ENCODE measurements around the gene CKAP5. TPM values are rescaled to one million over a fixed set of nuclear protein-coding genes. Genes with fewer than 3 reads are reported as not detected.

Gene CKAP5
- total RNA-seq, 2 experiments from 2014 or later = 161 to 243 TPM

GRCh38 chr11:46745995-46746394 lies 100.1 kb downstream of the CKAP5 start:
- H3K4me1 ChIP-seq (ENCODE audit: insufficient read depth, low read length, poor library complexity, severe bottlenecking) = no peaks in the 10 kb centered on the region
- no peak for TF ChIP-seq CTCF (conservative IDR thresholded peaks at IDR 0.05; ENCODE audit: low read length)
- no peak for TF ChIP-seq EZH2phosphoT487 (IDR thresholded peaks at IDR 0.05; ENCODE audit: borderline replicate concordance, low read depth, low read length)
- no peaks in the 10 kb centered on the region for H3K79me2 ChIP-seq (ENCODE audit: insufficient read depth, low read depth, low read length)
- H3K36me3 ChIP-seq (ENCODE audit: insufficient read depth, low read length) = peaks cover 94% of the 10 kb centered on the region
- H3K27ac ChIP-seq (ENCODE audit: low read depth, low read length, poor library complexity, severe bottlenecking) = no peak overlapping the region
- POLR2A ChIA-PET = interaction anchor here (0.6 kb wide), 1 partner anchor 232 kb away, joined by 3 read pairs; no protein-coding TSS in a partner anchor
- no TSS peak for BruUV-seq (replicated peaks)
- no peaks in the 10 kb centered on the region for H3K9me2 ChIP-seq (ENCODE audit: insufficient read depth, low read length)
- H3K9me3 ChIP-seq (ENCODE audit: low read length) = no peaks in the 10 kb centered on the region
- H3K4me3 ChIP-seq (ENCODE audit: low read depth, low read length, poor library complexity, severe bottlenecking) = no peak overlapping the region
- H2AFZ ChIP-seq (ENCODE audit: low read length) = no peak overlapping the region
- intact Hi-C loops (cut with micrococcal nuclease; ENCODE audit: unreplicated experiment) = loop anchor here (5.0 kb wide), 1 partner anchor 41 kb away; no protein-coding TSS in a partner anchor
- DNase-seq (ENCODE audit: low spot score) = no peak
- H4K20me1 ChIP-seq (ENCODE audit: insufficient read depth, low read length) = no peaks in the 10 kb centered on the region
- H3K4me2 ChIP-seq (ENCODE audit: low read length) = no peak overlapping the region
- CTCF ChIA-PET (ENCODE audit: unreplicated experiment) = no interaction called here

- Histone ChIP-seq H3K4me1 (ENCODE audit: insufficient read depth, low read length, poor library complexity, severe bottlenecking) (no peaks in the 10 kb centered on the region), H3K4me3 (ENCODE audit: low read depth, low read length, poor library complexity, severe bottlenecking) (no peak overlapping the region), H2AFZ (ENCODE audit: low read length) (no peak overlapping the region), H3K9me3 (ENCODE audit: low read length) (no peaks in the 10 kb centered on the region), H3K4me2 (ENCODE audit: low read length) (no peak overlapping the region), H3K79me2 (ENCODE audit: insufficient read depth, low read depth, low read length) (no peaks in the 10 kb centered on the region), H3K9me2 (ENCODE audit: insufficient read depth, low read length) (no peaks in the 10 kb centered on the region), H4K20me1 (ENCODE audit: insufficient read depth, low read length) (no peaks in the 10 kb centered on the region), H3K36me3 (ENCODE audit: insufficient read depth, low read length) (peaks cover 92% of the 10 kb centered on the region), H3K27ac (ENCODE audit: low read depth, low read length, poor library complexity, severe bottlenecking) (no peak overlapping the region)
- no TSS peak for BruUV-seq (replicated peaks)
- DNase-seq (ENCODE audit: low spot score) = no peak
- POLR2A ChIA-PET = no interaction called here
- TF ChIP-seq CTCF (conservative IDR thresholded peaks at IDR 0.05; ENCODE audit: low read length) = no peak
- intact Hi-C loops (cut with micrococcal nuclease; ENCODE audit: unreplicated experiment) = loop anchor here (5.0 kb wide), 1 partner anchor 42 kb away; no protein-coding TSS in a partner anchor
- CTCF ChIA-PET (ENCODE audit: unreplicated experiment) = no interaction called here
Observed at GRCh38 chr11:46745328-46745727, 100.8 kb downstream of the CKAP5 start.

- H2AFZ ChIP-seq (ENCODE audit: low read length) = no peak overlapping the region
- H3K4me1 ChIP-seq (ENCODE audit: insufficient read depth, low read length, poor library complexity, severe bottlenecking) = no peaks in the 10 kb centered on the region
- BruUV-seq (replicated peaks) = TSS peak; percentile 65
- peaks cover 92% of the 10 kb centered on the region for H3K36me3 ChIP-seq (ENCODE audit: insufficient read depth, low read length)
- DNase-seq (ENCODE audit: low spot score) = no peak
- ChIA-PET POLR2A (interaction anchor here (0.6 to 0.9 kb wide), 2 partner anchors 9 to 226 kb away, joined by 3 to 5 read pairs; no protein-coding TSS in a partner anchor), CTCF (ENCODE audit: unreplicated experiment) (no interaction called here)
- no peak overlapping the region for H3K4me3 ChIP-seq (ENCODE audit: low read depth, low read length, poor library complexity, severe bottlenecking)
- no peaks in the 10 kb centered on the region for H4K20me1 ChIP-seq (ENCODE audit: insufficient read depth, low read length)
- no peak overlapping the region for H3K27ac ChIP-seq (ENCODE audit: low read depth, low read length, poor library complexity, severe bottlenecking)
- no peaks in the 10 kb centered on the region for H3K9me2 ChIP-seq (ENCODE audit: insufficient read depth, low read length)
- no peak overlapping the region for H3K4me2 ChIP-seq (ENCODE audit: low read length)
- no peak for TF ChIP-seq CTCF (conservative IDR thresholded peaks at IDR 0.05; ENCODE audit: low read length)
- H3K9me3 ChIP-seq (ENCODE audit: low read length) = no peaks in the 10 kb centered on the region
- H3K79me2 ChIP-seq (ENCODE audit: insufficient read depth, low read depth, low read length) = no peaks in the 10 kb centered on the region
- intact Hi-C loops (cut with micrococcal nuclease; ENCODE audit: unreplicated experiment) = no loop called here
Observed at GRCh38 chr11:46743693-46744339, 102.3 kb downstream of the CKAP5 start.
